ENCODE results near the gene KBTBD7. TPM values are rescaled to one million over a fixed set of nuclear protein-coding genes. Genes with fewer than 3 reads are reported as not detected.

KBTBD7 gene
- total and polyA plus RNA-seq, 2 of the 8 experiments (the other 6 are each of a cell fraction or from before 2014, with no cell fraction given), result 10.2 to 17.4 TPM

Other genes with a start within 250 kb of the KBTBD7 start
- 18.2 and 20.6 TPM in 2 replicates for gene ELF1, start 175.3 kb downstream of the KBTBD7 start, total RNA-seq (2021; fragmentation: NEBNext Ultra II Directional; extraction: Animal tissue kit (Norgen Biotek cat#: 25700))
- gene ELF1, start 175.3 kb downstream of the KBTBD7 start, polyA plus RNA-seq (2011; rRNA removed), result 5.3 and 5.6 TPM in 2 replicates
- gene WBP4, start 133.1 kb downstream of the KBTBD7 start, total RNA-seq (2021; fragmentation: NEBNext Ultra II Directional; extraction: Animal tissue kit (Norgen Biotek cat#: 25700)), result 10.0 and 10.5 TPM in 2 replicates
- 1.7 and 3.0 TPM in 2 replicates for gene WBP4, start 133.1 kb downstream of the KBTBD7 start, polyA plus RNA-seq (2011; rRNA removed)
- 10.2 and 11.3 TPM in 2 replicates for gene KBTBD6, start 61.8 kb downstream of the KBTBD7 start, total RNA-seq (2021; fragmentation: NEBNext Ultra II Directional; extraction: Animal tissue kit (Norgen Biotek cat#: 25700))
- 4.5 and 5.4 TPM in 2 replicates for gene KBTBD6, start 61.8 kb downstream of the KBTBD7 start, polyA plus RNA-seq (2011; rRNA removed)
- 14.1 and 19.2 TPM in 2 replicates for gene MTRF1, start 69.0 kb upstream of the KBTBD7 start, total RNA-seq (2021; fragmentation: NEBNext Ultra II Directional; extraction: Animal tissue kit (Norgen Biotek cat#: 25700))
- 4.8 and 8.0 TPM in 2 replicates for gene MTRF1, start 69.0 kb upstream of the KBTBD7 start, polyA plus RNA-seq (2011; rRNA removed)
- 38.6 and 40.0 TPM in 2 replicates for gene NAA16, start 116.7 kb upstream of the KBTBD7 start, total RNA-seq (2021; fragmentation: NEBNext Ultra II Directional; extraction: Animal tissue kit (Norgen Biotek cat#: 25700))
- gene NAA16, start 116.7 kb upstream of the KBTBD7 start, polyA plus RNA-seq (2011; rRNA removed), result 9.1 and 11.4 TPM in 2 replicates